Heart left ventricle (tissue), 13 donors: ENCODE measurements around the gene SEPTIN10.

Source experiments
- CTCF ChIP-seq, 12 donors: fragments of 200-600 bp; sonication (generic) in 4 of 12; IDR thresholded peaks; one replicate each; pipeline versions ENCODE4 v1.5.0 to v1.8.0; 2018 to 2022; ENCODE audit warnings: antibody characterized with exemption in 12 of 12, mild to moderate bottlenecking in 5 of 12
- POLR2A ChIP-seq, 2 donors: fragments of 450-650 bp; IDR thresholded peaks; one replicate each; pipeline ENCODE4 v1.6.1; 2017; ENCODE audit warnings: antibody characterized with exemption in 2 of 2, mild to moderate bottlenecking in 2 of 2, moderate library complexity in 2 of 2
- donor health status: ischemic (EF 13 %, LVEDD 7.1; RV severe dilation, severe dysfunction).
- donor health status: DM: no; HTN: yes; CAD: no.
- donor health status: DM: no; HTN: no; CAD: no.
- donor health status: ischemic (EF 25% LVEDD 6.9; RV normal size, moderate dysfunction).
- donor health status: ischemic (EF 25% LVEDD 5.7; RV mildly dilated, moderate dysfunction).
- donor health status: ischemic (EF 35%, LVEDD 5.7; RV mildly dilated, moderate dysfunction).
- donor health status: nonischemic (EF 11% LVEDD 7.7; RV severe dilation, severe dysfunction).
- donor health status: DM: yes; HTN: yes; CAD: no.
- donor health status: PGD.
- donor health status: ischemic (EF 29% LVEDD 5.4; RV normal size, mild dysfunction).
- donor health status: nonischemic (EF 23%, LVEDD 6.1; RV moderate dilation, normal function).

- TF ChIP-seq CTCF (IDR thresholded peaks at IDR 0.05), result no peak
- no peak for TF ChIP-seq POLR2A (IDR thresholded peaks at IDR 0.05)
Measured at GRCh38 chr2:109562421-109562820, 51.3 kb downstream of the SEPTIN10 start.
